GM23338 (cell line): ENCODE measurements around the gene NTM. TPM values are rescaled to one million over a fixed set of nuclear protein-coding genes. Genes with fewer than 3 reads are reported as not detected.

ENCODE experiments used
- ATAC-seq: fragments of 200-7000 bp; cut with Tn5 transposase; 3 replicates; pipeline ENCODE4 v1.9.1; 2020
- DNase-seq: peaks from one replicate; pipeline ENCODE4 v3.0.0-alpha.2; 2015; ENCODE audit warnings: low spot score
- H2AFZ ChIP-seq: fragments of 200-600 bp; sonication (generic); 2 replicates; pipeline ENCODE4 v1.8.0; 2016; ENCODE audit warnings: antibody characterized with exemption, mild to moderate bottlenecking, moderate library complexity
- H3F3A ChIP-seq: fragments of 200-600 bp; sonication (generic); replicated peaks from 2 replicates; pipeline ENCODE4 v1.8.0; 2017; ENCODE audit warnings: antibody characterized with exemption, mixed run types, low read depth
- H3K27ac ChIP-seq: fragments of 200-600 bp; sonication (generic); 2 replicates; pipeline ENCODE4 v1.6.1; 2016; ENCODE audit warnings: low read depth
- H3K27me3 ChIP-seq: fragments of 200-600 bp; sonication (generic); 2 replicates; pipeline ENCODE4 v1.8.0; 2016; ENCODE audit warnings: mild to moderate bottlenecking, mixed run types, moderate library complexity; ENCODE audit not compliant: insufficient read depth
- H3K36me3 ChIP-seq: fragments of 200-600 bp; sonication (generic); 2 replicates; pipeline ENCODE4 v1.8.0; 2016; ENCODE audit warnings: mild to moderate bottlenecking; ENCODE audit not compliant: insufficient read depth
- H3K4me1 ChIP-seq: fragments of 200-600 bp; sonication (generic); 2 replicates; pipeline ENCODE4 v1.8.0; 2016; ENCODE audit warnings: mild to moderate bottlenecking, moderate library complexity; ENCODE audit not compliant: insufficient read depth
- H3K4me2 ChIP-seq: fragments of 200-600 bp; sonication (generic); 2 replicates; pipeline ENCODE4 v1.7.1; 2017; ENCODE audit warnings: mixed run types
- H3K4me3 ChIP-seq: fragments of 200-600 bp; sonication (generic); 2 replicates; pipeline ENCODE4 v1.6.1; 2016; ENCODE audit warnings: mixed run types
- H3K79me2 ChIP-seq: fragments of 200-600 bp; sonication (generic); replicated peaks from 2 replicates; pipeline ENCODE4 v1.8.0; 2017; ENCODE audit warnings: mild to moderate bottlenecking; ENCODE audit not compliant: insufficient read depth
- H3K9me2 ChIP-seq: fragments of 200-600 bp; sonication (generic); 2 replicates; pipeline ENCODE4 v1.8.0; 2017; ENCODE audit not compliant: insufficient read depth
- H4K20me1 ChIP-seq: fragments of 200-600 bp; sonication (generic); replicated peaks from 2 replicates; pipeline ENCODE4 v1.8.0; 2017; ENCODE audit warnings: mild to moderate bottlenecking; ENCODE audit not compliant: insufficient read depth
- H3K27ac Mint-ChIP-seq: 2 replicates; pipeline ENCODE4 v1.8.0; 2020; ENCODE audit warnings: inconsistent platforms, mild to moderate bottlenecking, moderate library complexity, mixed read lengths
- H3K27me3 Mint-ChIP-seq: 3 replicates; pipeline ENCODE4 v1.8.0; 2022; ENCODE audit warnings: low read depth, mild to moderate bottlenecking, moderate library complexity, mixed read lengths, inconsistent platforms; ENCODE audit not compliant: insufficient read depth, poor library complexity
- H3K36me3 Mint-ChIP-seq: 3 replicates; pipeline ENCODE4 v1.8.0; 2021; ENCODE audit warnings: low read depth, mild to moderate bottlenecking, inconsistent platforms, moderate library complexity, mixed read lengths
- H3K4me1 Mint-ChIP-seq: 3 replicates; pipeline ENCODE4 v1.8.0; 2020; ENCODE audit warnings: mild to moderate bottlenecking, inconsistent platforms, mixed read lengths
- H3K4me3 Mint-ChIP-seq: 3 replicates; pipeline ENCODE4 v1.8.0; 2021; ENCODE audit warnings: moderate library complexity, mild to moderate bottlenecking, inconsistent platforms, mixed read lengths
- H3K9me3 Mint-ChIP-seq: 3 replicates; pipeline ENCODE4 v1.8.0; 2020; ENCODE audit warnings: moderate library complexity, mild to moderate bottlenecking, inconsistent platforms, mixed read lengths
- CTCF ChIP-seq, 2 experiments: fragments of 200-600 bp in 1 of 2; sonication (generic) in 1 of 2; conservative IDR thresholded peaks; 2 replicates each; pipeline versions ENCODE4 v1.5.1 to v1.6.1; 2016 to 2017; ENCODE audit warnings: antibody characterized with exemption in 2 of 2, low read depth in 2 of 2, mild to moderate bottlenecking in 2 of 2, moderate library complexity in 1 of 2
- ETS1 ChIP-seq: IDR thresholded peaks from 2 replicates; pipeline ENCODE4 v1.6.1; 2016; ENCODE audit warnings: antibody characterized with exemption
- EZH2 ChIP-seq: fragments of 200-600 bp; sonication (generic); IDR thresholded peaks from one replicate; pipeline ENCODE4 v1.8.0; 2017; ENCODE audit warnings: antibody characterized with exemption, mild to moderate bottlenecking, low read depth; ENCODE audit not compliant: unreplicated experiment
- EZH2phosphoT487 ChIP-seq: fragments of 200-600 bp; sonication (generic); IDR thresholded peaks from one replicate; pipeline ENCODE4 v1.8.1; 2018; ENCODE audit warnings: antibody characterized with exemption; ENCODE audit not compliant: unreplicated experiment
- POLR2AphosphoS5 ChIP-seq: IDR thresholded peaks from 2 replicates; pipeline ENCODE4 v1.6.1; 2016; ENCODE audit warnings: antibody characterized with exemption, low read depth
- REST ChIP-seq: IDR thresholded peaks from one replicate; pipeline ENCODE4 v1.6.1; 2018; ENCODE audit warnings: antibody characterized with exemption; ENCODE audit not compliant: unreplicated experiment
- STAT1 ChIP-seq: IDR thresholded peaks from one replicate; pipeline ENCODE4 v1.6.1; 2016; ENCODE audit warnings: antibody characterized with exemption; ENCODE audit not compliant: unreplicated experiment
- ZNF114 ChIP-seq: fragments of 250-450 bp; sonication (Bioruptor Pico); IDR thresholded peaks from 2 replicates; pipeline ENCODE4 v1.5.0; 2020; ENCODE audit warnings: mild to moderate bottlenecking, moderate library complexity
- polyA plus RNA-seq: library from polyadenylated mRNA; unstranded; fragments of >200 nt; fragmentation: Nextera tagmentation; extraction: Ambion mirVana; gene quantifications from 2 replicates; pipeline ENCODE4 v1.2.1, GENCODE V29; 2016
- total RNA-seq: library from RNA; depleted of rRNA; stranded (reverse); fragments of >200 nt; shearing (Covaris generic); gene quantifications from 2 replicates; pipeline ENCODE4 v1.2.3, GENCODE V29; 2014

NTM gene
- total and polyA plus RNA-seq, 2 experiments from 2014 or later: 10.6 to 14.6 TPM

- TF ChIP-seq REST: no peak
Observed at GRCh38 chr11:132298357-132298756, 927.9 kb downstream of the NTM start (continued).

DNA sequence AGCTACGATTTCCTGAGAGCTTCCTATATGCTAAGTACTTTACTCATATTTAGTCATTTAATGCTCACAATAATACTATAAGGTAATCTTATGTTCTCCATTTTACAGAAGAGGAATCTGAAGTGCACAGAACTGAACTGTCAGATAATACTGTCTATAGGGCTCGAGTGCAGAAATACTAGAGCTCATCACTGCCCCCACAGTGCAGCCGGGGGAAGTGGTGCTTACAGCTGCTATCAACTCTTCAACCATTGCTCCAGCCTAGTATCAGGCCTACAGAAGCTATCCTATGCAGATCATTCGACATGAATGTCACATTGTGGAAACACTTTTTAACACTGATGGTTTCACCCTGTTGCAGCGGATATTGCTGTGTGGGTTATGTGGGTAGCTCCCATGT is 929.9 kb downstream of the NTM start:
- no peak overlapping the region for H3K4me2 ChIP-seq
- no peaks in the 10 kb centered on the region for H3F3A ChIP-seq
- Mint-ChIP-seq H3K9me3 (no peaks in the 10 kb centered on the region), H3K36me3 (no peaks in the 10 kb centered on the region), H3K27ac (no peak overlapping the region), H3K4me3 (no peak overlapping the region), H3K27me3 (peaks cover 2% of the 10 kb centered on the region), H3K4me1 (peaks cover 7% of the 10 kb centered on the region; the same call in 2 of the 3 replicates)
- ATAC-seq (peak; percentile 96), DNase-seq (peak; percentile 58)
- H3K27me3 ChIP-seq: no peaks in the 10 kb centered on the region
- no peak overlapping the region for H3K4me3 ChIP-seq
- TF ChIP-seq EZH2 (no peak), CTCF (conservative IDR thresholded peaks at IDR 0.05; ENCODE audit: low read depth in 2 of 2) (peak; percentile 60 to 69)
- H3K79me2 ChIP-seq: no peaks in the 10 kb centered on the region
- H3K36me3 ChIP-seq: no peaks in the 10 kb centered on the region
- no peaks in the 10 kb centered on the region for H4K20me1 ChIP-seq
- peaks cover 3% of the 10 kb centered on the region; the same call in 1 of the 2 replicates for H3K9me2 ChIP-seq
- H2AFZ ChIP-seq: no peak overlapping the region
- H3K4me1 ChIP-seq: no peaks in the 10 kb centered on the region
- no peak overlapping the region for H3K27ac ChIP-seq

- Histone ChIP-seq H3K9me2 (peaks cover 3% of the 10 kb centered on the region; the same call in 1 of the 2 replicates), H3K36me3 (no peaks in the 10 kb centered on the region), H3K79me2 (no peaks in the 10 kb centered on the region), H2AFZ (no peak overlapping the region), H4K20me1 (no peaks in the 10 kb centered on the region), H3F3A (no peaks in the 10 kb centered on the region), H3K27ac (no peak overlapping the region), H3K4me1 (no peaks in the 10 kb centered on the region), H3K4me3 (no peak overlapping the region), H3K4me2 (no peak overlapping the region), H3K27me3 (no peaks in the 10 kb centered on the region)
- Mint-ChIP-seq H3K9me3 (no peaks in the 10 kb centered on the region), H3K27me3 (no peaks in the 10 kb centered on the region), H3K27ac (no peak overlapping the region), H3K4me3 (no peak overlapping the region), H3K4me1 (no peaks in the 10 kb centered on the region), H3K36me3 (no peaks in the 10 kb centered on the region)
- no peak for ATAC-seq
- DNase-seq: no peak
- TF ChIP-seq ZNF114 (CRISPR knock-in tag) (no peak), STAT1 (no peak), EZH2phosphoT487 (no peak), POLR2AphosphoS5 (no peak), ETS1 (no peak)
Observed at GRCh38 chr11:132301465-132301864, 931.0 kb downstream of the NTM start.
